ENCODE measurements around the gene IL18RAP. TPM values are rescaled to one million over a fixed set of nuclear protein-coding genes. Genes with fewer than 3 reads are reported as not detected.

IL18RAP gene
- total and polyA plus RNA-seq, 4 donors = 1.00 to 34.0 (median 7.5) TPM

DNA sequence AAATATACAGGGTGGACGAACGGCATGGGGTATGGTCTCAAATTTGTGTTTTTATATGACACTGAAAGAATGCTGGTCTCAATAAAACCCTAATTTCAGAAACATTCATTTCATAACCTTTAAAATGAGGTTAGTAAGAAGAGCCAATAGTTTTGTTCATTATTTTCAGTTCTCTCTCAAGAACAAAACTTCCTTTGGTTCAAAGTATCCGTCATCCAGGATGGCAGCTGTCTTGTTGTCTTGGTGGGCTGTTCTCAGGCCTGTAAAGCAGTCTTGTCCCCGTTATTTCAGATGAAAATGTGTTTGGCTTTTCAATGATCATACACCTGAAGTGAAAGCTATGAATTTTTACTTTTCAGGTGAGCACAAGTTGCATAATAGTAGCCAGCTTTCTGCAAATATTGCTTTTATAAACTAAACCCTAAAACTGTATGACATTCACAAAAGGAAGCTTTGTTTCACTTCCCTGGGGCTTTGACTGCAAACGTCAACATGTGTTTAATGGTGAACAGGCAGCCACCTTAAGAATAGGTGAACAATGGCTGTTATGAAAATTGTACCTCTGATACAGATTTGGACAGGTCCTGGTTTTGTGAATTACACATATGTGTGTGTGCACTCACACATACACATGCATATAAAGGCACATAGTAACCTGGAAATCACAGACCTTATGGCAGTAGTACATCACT is 2.6 kb downstream of the IL18RAP start:
- no peaks in the 10 kb centered on the region for H3K4me1 ChIP-seq (ENCODE audit: control insufficient read depth in 5 of 5, insufficient read depth in 5 of 5, low read length in 5 of 5)
- no peak overlapping the region for H3K4me3 ChIP-seq
- H3K36me3 ChIP-seq (ENCODE audit: control insufficient read depth in 4 of 4, insufficient read depth in 4 of 4, low read length in 4 of 4) = no peaks in the 10 kb centered on the region
- H3K27ac ChIP-seq (ENCODE audit: low read depth in 1 of 2, low read length in 1 of 2) = no peak overlapping the region
- ATAC-seq (ENCODE audit: insufficient read depth, low FRiP score) (no peak), DNase-seq (no peak)
- H3K9me3 ChIP-seq (ENCODE audit: control insufficient read depth in 4 of 4, insufficient read depth in 3 of 4, low read length in 3 of 4) = no peaks in the 10 kb centered on the region
- TF ChIP-seq, protein P1, sequence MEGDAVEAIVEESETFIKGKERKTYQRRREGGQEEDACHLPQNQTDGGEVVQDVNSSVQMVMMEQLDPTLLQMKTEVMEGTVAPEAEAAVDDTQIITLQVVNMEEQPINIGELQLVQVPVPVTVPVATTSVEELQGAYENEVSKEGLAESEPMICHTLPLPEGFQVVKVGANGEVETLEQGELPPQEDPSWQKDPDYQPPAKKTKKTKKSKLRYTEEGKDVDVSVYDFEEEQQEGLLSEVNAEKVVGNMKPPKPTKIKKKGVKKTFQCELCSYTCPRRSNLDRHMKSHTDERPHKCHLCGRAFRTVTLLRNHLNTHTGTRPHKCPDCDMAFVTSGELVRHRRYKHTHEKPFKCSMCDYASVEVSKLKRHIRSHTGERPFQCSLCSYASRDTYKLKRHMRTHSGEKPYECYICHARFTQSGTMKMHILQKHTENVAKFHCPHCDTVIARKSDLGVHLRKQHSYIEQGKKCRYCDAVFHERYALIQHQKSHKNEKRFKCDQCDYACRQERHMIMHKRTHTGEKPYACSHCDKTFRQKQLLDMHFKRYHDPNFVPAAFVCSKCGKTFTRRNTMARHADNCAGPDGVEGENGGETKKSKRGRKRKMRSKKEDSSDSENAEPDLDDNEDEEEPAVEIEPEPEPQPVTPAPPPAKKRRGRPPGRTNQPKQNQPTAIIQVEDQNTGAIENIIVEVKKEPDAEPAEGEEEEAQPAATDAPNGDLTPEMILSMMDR (IDR thresholded peaks at IDR 0.05; ENCODE audit: control extremely low read depth, extremely low read depth) = no peak
- WGBS, 2 donors = 41 to 54% methylated on average over 5 of the region's 5 CpGs
- no peak overlapping the region for H3K9ac ChIP-seq (ENCODE audit: insufficient read depth in 1 of 2, low read length in 2 of 2)
- no peaks in the 10 kb centered on the region for H3K27me3 ChIP-seq (ENCODE audit: control insufficient read depth in 3 of 3, insufficient read depth in 3 of 3, low read length in 2 of 3)

GRCh38 chr2:102427249-102427648 is 4.3 kb downstream of the IL18RAP start:
- ATAC-seq (ENCODE audit: insufficient read depth, low FRiP score) (no peak), DNase-seq (no peak)
- 45 to 49% methylated on average over 1 of the region's 1 CpG for WGBS, 2 donors
- TF ChIP-seq, protein P1 (IDR thresholded peaks at IDR 0.05; ENCODE audit: control extremely low read depth, extremely low read depth) = no peak
- H3K9ac ChIP-seq (ENCODE audit: insufficient read depth in 1 of 2, low read length in 2 of 2) = no peak overlapping the region
- H3K27me3 ChIP-seq (ENCODE audit: control insufficient read depth in 3 of 3, insufficient read depth in 3 of 3, low read length in 2 of 3) = no peaks in the 10 kb centered on the region
- no peak overlapping the region for H3K27ac ChIP-seq (ENCODE audit: low read depth in 1 of 2, low read length in 1 of 2)
- H3K4me3 ChIP-seq = no peak overlapping the region
- H3K9me3 ChIP-seq (ENCODE audit: control insufficient read depth in 4 of 4, insufficient read depth in 3 of 4, low read length in 3 of 4) = no peaks in the 10 kb centered on the region
- H3K36me3 ChIP-seq (ENCODE audit: control insufficient read depth in 4 of 4, insufficient read depth in 4 of 4, low read length in 4 of 4) = no peaks in the 10 kb centered on the region
- H3K4me1 ChIP-seq (ENCODE audit: control insufficient read depth in 5 of 5, insufficient read depth in 5 of 5, low read length in 5 of 5) = no peaks in the 10 kb centered on the region

- no peaks in the 10 kb centered on the region for H3K9me3 ChIP-seq (ENCODE audit: control insufficient read depth in 4 of 4, insufficient read depth in 3 of 4, low read length in 3 of 4)
- DNase-seq (no peak), ATAC-seq (ENCODE audit: insufficient read depth, low FRiP score) (no peak)
- TF ChIP-seq, protein P1 (IDR thresholded peaks at IDR 0.05; ENCODE audit: control extremely low read depth, extremely low read depth) = no peak
- 65 to 78% methylated on average over 2 of the region's 2 CpGs for WGBS, 2 donors
- no peaks in the 10 kb centered on the region for H3K27me3 ChIP-seq (ENCODE audit: control insufficient read depth in 3 of 3, insufficient read depth in 3 of 3, low read length in 2 of 3)
- H3K9ac ChIP-seq (ENCODE audit: insufficient read depth in 1 of 2, low read length in 2 of 2) = no peak overlapping the region
- no peaks in the 10 kb centered on the region for H3K36me3 ChIP-seq (ENCODE audit: control insufficient read depth in 4 of 4, insufficient read depth in 4 of 4, low read length in 4 of 4)
- H3K4me3 ChIP-seq = no peak overlapping the region
- H3K4me1 ChIP-seq (ENCODE audit: control insufficient read depth in 5 of 5, insufficient read depth in 5 of 5, low read length in 5 of 5) = no peaks in the 10 kb centered on the region
- no peak overlapping the region for H3K27ac ChIP-seq (ENCODE audit: low read depth in 1 of 2, low read length in 1 of 2)
Measured at GRCh38 chr2:102428573-102428972, 5.6 kb downstream of the IL18RAP start.

DNA sequence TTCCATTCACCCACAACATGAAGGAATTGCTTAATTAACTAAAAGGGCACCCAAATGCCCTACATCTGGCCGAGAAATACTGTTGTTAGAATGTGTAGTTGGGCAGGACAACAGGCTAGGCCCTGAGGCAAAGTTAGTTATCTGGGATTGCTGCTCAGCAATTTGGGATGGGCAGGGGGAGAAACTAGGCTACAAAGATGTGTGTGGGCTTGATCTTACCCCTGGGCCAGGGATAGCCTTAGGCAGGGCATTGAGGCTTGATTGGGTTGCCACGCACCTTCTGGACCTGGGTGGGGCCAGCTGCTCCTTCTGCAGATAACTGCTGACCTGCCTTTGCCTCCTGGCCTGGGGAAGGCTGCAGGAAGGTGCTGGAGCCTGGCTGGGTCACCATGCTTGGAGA is 9.4 kb downstream of the IL18RAP start:
- no peak overlapping the region for H3K9ac ChIP-seq (ENCODE audit: insufficient read depth in 1 of 2, low read length in 2 of 2)
- H3K27me3 ChIP-seq (ENCODE audit: control insufficient read depth in 3 of 3, insufficient read depth in 3 of 3, low read length in 2 of 3) = no peaks in the 10 kb centered on the region
- peak overlapping the region; percentile 13 for H3K4me3 ChIP-seq
- H3K4me1 ChIP-seq (ENCODE audit: control insufficient read depth in 5 of 5, insufficient read depth in 5 of 5, low read length in 5 of 5) = peaks cover 0 to 2% (median 0%) of the 10 kb centered on the region in 5 donors
- ATAC-seq (ENCODE audit: insufficient read depth, low FRiP score) (no peak), DNase-seq (no peak)
- H3K27ac ChIP-seq (ENCODE audit: low read depth in 1 of 2, low read length in 1 of 2) = no peak overlapping the region
- 94 to 97% methylated on average over 2 of the region's 2 CpGs for WGBS, 2 donors
- no peaks in the 10 kb centered on the region for H3K9me3 ChIP-seq (ENCODE audit: control insufficient read depth in 4 of 4, insufficient read depth in 3 of 4, low read length in 3 of 4)
- no peaks in the 10 kb centered on the region for H3K36me3 ChIP-seq (ENCODE audit: control insufficient read depth in 4 of 4, insufficient read depth in 4 of 4, low read length in 4 of 4)
- TF ChIP-seq, protein P1 (IDR thresholded peaks at IDR 0.05; ENCODE audit: control extremely low read depth, extremely low read depth) = no peak
